ENCODE data around the gene IL20.
"Not testable (repeated sequence)": the region's sequence is repeated elsewhere in the genome, so short reads cannot be mapped to it uniquely, and the experiment has no call there.

Gene IL20

DNA sequence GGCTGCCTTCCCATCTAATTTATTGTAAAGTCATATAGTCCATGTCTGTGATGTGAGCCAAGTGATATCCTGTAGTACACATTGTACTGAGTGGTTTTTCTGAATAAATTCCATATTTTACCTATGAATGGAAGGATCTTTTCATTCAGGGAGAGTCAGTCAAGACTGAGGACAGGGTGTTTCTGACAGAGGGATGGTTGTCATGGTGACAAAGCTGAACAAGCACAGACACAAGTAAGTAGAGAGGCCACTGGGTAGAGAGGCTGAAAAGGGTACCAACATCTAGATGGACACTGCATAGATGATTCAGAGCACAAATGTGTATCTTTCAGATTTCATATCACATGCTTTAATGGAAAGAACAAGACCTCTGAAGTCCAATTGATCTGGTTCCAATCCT, 22.6 kb upstream of the IL20 start:
- DNase-seq (ENCODE audit: low read depth): peak; percentile 18

DNA sequence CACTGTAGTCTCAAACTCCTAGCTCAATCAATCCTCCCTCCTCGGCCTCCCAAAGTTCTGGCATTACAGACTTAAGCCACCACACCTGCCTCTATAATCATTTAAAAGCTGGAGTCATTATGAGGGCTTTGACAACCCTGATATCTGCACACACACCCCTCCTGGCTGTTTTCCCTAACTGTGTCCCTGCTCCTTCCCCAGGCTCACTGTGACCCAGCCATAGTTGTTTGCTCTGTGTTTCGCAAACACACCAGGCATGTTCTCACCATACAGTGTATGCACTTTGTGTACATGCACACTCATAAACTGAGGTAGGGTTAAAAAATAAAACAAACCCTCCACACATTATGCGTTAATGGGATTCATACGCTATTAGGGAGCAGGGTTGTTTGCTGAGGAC, 21.8 kb upstream of the IL20 start:
- DNase-seq (ENCODE audit: low read depth): no peak

DNA sequence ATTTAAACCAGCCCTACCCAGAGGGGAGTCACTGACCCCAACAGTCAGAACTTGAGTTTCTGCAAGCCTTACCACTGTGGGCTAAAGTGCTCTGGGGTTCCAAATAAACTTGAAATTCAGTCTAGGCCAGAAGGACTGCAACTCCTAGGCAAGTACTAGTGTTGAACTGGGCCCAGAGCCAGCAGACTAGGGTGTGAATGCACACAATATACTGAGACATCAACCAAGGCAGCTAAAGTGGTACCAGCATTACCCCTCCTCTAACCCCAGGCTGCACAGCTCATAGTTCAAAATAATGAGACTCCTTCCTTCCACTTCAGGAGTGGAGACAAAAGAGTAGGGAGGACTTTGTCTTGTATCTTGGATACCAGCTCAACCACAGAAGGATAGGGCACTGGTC, 18.9 kb upstream of the IL20 start:
- no peak for DNase-seq (ENCODE audit: low read depth)

DNA sequence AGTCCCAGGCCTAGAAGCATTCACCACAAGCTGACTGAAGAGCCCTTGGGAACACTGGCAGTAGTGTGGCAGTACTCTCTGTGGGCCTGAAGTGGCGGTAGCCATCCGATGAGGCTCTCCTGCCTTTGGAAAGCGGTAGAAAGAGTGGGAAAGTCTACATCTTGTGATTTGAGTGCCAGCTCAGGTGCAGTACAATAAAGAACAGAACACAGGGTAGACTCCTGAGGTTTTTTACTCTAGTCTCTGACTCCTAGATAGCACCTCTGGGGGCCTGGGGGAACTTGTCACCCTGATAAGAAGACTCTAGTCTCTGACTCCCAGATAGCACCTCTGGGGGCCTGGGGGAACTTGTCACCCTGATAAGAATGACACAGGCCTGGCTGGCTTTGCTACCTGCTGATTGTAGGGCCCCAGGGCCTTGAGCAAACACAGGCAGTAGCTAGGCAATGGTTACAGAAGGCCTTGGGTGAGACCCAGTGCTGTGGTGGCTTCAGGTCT, 18.0 kb upstream of the IL20 start:
- DNase-seq (ENCODE audit: low read depth): no peak

DNA sequence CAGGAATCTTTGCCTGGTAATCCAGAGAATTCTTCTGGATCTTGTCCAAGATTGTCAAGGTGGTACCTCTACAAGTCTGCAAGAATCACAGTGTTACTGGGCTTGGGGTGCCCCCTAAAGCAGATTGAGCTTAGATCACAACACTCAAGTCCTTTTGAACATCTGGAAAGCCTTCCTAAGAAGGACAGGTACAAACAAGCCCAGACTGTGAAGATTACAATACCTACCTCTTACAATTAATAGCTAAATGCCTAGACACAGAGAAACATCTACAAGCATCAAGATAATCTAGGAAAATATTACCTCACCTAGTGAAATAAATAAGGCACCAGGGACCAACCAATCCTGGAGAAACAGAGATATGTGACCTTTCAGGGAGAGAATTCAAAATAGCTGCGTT, 17.5 kb upstream of the IL20 start:
- DNase-seq (ENCODE audit: low read depth): no peak

DNA sequence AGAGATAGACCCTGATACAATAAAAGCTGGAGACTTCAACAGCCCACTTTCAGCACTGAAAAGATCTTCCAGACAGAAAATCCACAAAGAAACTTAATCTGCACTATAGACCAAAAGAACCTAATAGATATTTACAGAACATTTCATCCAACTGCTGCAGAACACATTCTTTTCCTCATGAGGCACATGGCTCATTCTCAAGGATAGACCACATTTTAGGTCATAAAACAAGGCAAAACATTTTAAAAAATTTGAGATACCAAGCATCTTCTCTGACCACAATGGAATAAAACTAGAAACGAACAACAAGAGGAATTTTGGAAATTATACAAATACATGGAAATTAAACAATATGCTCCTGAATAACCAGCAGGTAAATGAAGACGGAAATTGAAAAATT, 15.0 kb upstream of the IL20 start:
- peak; percentile 69 for DNase-seq (ENCODE audit: low read depth)

DNA sequence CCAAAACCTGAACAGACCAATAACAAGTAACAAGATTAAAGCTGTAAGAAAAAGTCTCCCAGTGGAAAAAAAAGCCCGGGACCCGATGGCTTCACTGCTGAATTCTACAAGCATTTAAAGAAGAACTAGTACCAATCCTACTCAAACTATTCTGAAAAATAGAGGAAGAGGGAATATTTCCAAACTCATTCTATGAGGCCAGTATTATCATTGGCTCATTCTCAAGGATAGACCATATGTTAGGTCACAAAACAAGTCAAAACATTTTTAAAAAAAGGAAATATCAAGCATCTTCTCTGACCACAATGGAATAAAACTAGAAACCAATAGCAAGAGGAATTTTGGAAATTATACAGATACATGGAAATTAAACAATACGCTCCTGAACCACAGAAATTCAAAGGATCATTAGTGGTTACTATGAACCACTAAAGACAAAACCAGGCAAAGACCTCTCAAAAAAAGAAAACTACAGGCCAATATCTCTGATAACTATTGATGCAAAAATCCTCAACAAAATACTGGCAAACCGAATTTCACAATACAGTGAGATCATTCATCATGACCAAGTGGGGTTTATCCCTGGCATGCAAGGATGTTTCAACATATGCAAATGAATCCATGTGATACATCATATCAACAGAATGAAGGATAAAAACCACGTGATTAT, 13.9 kb upstream of the IL20 start:
- peak; percentile 77 for DNase-seq (ENCODE audit: low read depth)

DNA sequence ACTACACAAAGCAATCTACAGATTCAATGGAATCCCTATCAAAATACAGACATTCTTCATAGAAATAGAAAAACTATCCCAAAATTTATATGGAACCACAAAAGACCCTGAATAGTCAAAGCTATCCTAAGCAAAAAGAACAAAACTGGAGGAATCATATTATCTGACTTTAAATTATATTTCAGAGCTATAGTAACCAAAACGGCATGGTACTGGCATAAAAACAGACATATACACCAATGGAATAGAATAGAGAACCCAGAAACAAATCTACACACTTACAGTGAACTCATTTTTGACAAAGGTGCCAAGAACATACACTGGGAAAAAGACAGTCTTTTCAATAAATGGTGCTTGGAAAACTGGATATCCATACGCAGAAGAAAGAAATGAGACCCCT, 12.8 kb upstream of the IL20 start:
- not testable (repeated sequence) for DNase-seq (ENCODE audit: low read depth)

DNA sequence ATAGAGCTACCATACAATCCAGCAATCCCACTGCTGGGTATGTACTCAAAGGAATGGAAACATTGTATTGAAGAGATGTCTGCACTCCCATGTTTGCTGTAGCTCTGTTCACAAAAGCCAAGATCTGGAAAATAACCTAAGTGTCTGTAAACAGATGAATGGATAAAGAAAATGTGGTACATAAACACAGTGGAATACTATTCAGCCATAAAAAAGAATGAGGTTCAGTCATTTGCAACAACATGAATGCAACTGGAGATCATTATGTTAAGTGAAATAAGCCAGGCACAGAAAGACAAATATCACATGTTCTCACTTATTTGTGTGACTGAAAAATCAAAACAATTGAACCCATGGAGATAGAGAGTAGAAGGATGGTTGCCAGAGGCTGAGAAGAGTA, 11.7 kb upstream of the IL20 start:
- not testable (repeated sequence) for DNase-seq (ENCODE audit: low read depth)

DNA sequence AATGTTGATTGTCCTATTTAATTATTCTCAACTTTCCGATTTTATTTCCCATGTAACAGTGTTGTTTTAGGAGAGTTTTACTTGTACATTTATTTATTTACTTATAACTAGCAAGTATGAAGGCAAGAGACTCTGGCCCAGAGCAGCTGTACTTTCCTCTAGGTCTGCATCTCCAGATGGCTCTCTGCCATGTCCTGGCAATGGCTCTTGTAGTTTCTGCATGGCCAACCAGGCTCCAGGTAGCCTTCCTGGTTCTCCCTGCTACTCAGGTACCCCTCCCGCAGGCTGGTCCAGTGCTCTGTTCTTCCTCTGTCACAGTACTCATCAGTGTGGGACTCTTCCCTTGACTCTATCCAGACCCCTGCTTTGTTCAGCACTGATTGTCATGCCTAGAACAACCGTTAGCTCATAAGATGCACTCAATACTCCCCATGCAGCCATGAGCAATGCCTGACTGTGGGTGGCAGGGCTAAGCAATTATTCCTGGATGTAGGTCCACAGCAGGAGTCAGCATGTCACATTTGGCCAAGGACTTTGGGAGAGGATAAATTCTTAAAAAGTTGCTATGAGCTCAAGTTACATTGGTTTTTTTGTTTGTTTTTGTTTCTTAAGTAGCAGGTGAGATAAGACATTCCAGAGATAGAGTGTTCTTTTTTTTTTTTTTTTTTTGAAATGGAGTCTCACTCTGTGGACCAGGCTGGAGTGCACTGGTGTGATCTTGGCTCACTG, 10.9 kb upstream of the IL20 start:
- peak; percentile 33 for DNase-seq (ENCODE audit: low read depth)

DNA sequence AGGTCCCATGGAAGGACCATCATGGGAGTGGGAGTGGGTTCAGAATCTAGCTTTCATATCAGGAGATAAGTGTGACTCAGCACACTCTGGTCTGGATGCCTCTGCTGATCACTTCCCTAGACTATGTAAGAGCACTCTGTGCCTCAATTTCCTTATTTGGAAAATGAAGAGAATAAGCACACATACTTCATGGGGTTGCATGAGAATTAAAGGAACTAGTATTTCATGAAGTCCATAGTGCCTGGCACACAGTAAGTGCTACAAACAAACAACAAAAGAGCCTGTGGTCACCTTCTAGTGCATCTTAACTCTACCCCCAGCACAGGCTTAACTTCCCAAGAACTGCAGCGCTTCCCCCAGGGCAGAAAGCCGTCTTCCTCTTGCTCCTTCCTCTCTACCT, 9.6 kb upstream of the IL20 start:
- peak; percentile 22 for DNase-seq (ENCODE audit: low read depth)

DNA sequence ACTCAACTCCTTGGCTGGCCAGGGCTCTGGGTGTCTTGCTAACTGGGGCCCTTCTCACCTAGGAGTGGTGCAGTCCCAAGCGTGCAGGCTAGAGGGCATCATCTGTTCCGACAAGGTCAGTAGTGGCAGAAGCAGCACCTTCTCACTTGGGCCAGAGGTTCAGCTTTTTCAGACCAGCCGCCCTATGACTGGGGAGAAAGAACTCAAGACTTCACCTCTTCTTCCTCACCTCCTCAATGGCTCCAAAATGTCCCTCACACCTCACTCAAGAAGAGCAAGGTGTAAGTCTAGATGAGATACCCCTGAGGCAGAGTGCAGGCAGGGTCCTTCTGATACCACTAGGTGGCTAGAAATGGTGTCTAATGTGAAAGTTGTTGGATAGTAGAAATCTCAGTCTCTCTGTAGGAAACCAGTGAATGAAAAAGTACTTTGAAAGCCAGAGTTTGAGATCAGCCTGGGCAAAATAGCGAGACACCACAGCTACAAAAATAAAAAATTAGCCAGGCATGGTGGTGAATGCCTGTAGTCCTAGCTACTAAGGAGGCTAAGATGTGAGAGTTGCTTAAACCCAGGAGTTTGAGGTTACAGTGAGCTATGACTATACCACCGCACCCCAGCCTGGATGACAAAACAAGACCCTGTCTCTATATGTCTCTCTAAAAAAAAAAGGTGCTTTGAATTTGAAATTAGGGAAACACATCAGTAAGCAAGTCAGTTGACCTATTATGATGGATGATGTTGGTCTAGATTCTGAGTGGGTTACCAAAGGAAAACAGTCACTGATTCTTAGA, 8.6 kb upstream of the IL20 start:
- DNase-seq (ENCODE audit: low read depth): peak; percentile 19

DNA sequence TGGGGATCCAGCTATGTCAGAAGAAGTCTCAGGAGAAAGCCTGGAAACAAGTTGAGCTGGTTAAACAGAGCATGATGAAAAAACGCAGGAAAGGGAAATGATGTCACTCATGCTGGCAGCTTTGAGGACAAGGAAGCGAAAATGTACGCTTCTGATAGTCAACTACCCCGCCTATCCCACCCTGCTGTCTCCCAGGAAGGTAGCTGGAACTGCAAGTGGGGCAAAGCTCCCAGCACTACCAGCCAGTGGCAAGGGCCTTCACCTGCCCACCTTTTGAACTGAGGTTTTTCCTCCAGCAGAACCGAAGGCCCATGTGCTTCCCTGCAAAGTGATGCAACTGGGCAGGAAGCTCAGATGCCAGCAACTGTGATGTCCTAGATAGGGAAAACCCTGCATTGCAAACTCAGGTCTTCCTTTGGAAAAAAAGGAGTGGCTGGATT, 6.3 kb upstream of the IL20 start:
- no peak for DNase-seq (ENCODE audit: low read depth)

DNA sequence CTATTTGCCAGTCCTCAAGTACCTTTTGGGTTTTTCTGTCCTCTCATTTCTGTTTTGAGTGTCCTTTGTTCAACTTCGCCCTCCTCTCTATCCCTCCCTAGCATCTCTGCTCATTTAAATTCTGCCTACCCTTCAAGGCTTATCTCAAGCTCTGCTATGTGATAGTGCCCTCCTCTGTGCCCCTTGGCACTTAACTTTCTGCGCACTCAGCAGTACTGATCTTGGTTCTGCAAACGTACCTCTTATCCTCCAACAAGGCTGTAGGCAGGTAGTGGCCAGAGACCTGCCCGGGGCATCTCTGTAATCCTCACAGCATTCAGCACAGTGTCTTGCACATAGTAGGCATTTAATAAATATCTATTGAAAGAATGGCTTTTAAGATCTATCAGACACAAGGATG, 5.3 kb upstream of the IL20 start:
- no peak for DNase-seq (ENCODE audit: low read depth)

DNA sequence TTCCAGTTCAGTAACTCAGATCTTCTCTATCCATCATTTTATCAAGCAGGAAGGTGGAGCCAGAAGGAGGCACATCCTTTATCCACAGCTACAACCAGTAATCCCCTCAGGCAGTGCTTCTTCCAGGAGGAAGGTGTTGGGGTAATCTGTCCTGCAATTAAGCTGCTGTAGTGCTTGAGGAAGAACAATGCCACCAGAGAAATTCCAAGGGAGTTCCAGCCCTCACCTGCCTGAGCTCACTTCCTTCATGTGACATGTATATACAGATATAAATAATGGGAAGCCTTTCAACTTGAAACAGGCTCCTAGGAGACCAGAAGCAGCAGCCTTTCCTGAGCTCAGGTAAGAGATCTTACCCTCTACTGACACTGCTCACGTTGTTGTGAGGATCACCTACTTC, 2.2 kb upstream of the IL20 start:
- DNase-seq (ENCODE audit: low read depth): no peak

DNA sequence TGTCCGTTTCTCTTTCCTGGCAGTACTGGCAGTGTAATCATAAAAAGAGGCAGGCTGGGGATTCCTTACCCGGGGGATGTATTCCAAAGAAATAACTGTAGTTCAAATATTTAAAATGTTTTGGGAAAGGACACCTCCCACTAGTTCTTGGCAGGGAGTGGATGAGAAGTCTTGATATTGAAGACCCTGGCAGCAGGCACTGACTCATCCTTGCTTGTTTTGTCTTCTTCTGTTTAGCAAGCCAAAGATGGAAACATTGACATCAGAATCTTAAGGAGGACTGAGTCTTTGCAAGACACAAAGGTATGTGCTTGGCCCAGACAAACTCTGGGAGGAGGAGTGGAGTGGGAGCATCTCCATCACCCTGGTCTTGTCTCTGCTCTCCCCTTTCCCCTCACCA, 639 bp downstream of the IL20 start:
- peak; percentile 82 for DNase-seq (ENCODE audit: low read depth)

DNA sequence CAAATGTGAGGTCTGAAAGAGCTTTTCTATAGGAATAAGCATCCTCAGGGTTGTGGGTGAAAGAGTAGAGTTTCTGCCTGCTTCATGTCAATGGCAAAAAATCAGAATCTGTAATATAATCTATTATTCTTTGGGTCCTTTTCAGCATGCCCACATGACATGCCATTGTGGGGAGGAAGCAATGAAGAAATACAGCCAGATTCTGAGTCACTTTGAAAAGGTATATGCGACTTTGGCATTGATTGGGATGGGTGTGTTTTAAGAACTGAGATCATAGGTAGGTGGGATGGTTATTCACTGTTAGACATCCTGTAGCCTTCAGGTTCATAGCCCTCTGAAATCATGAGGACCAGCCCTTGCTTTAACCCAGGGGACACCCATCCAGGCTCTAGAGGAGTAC, 1.8 kb downstream of the IL20 start:
- no peak for DNase-seq (ENCODE audit: low read depth)

DNA sequence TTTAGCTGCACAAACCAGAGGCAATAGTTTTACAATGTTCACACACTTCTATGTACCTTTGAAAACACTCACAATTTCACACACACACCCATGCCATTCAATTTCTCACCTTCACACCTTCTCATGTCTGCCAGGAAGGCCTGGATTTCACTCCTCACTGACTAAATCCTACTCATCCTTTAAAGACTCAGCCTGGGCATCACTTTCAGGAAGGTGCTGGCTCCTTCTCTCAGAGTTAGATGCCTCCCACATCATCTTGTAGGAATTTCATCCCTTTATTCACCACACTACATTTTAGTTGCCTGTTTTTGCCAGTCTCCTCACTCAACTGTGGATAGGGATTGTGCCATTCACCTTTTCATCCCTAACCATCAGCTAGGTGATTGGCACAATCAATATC, 2.3 kb downstream of the IL20 start:
- no peak for DNase-seq (ENCODE audit: low read depth)

DNA sequence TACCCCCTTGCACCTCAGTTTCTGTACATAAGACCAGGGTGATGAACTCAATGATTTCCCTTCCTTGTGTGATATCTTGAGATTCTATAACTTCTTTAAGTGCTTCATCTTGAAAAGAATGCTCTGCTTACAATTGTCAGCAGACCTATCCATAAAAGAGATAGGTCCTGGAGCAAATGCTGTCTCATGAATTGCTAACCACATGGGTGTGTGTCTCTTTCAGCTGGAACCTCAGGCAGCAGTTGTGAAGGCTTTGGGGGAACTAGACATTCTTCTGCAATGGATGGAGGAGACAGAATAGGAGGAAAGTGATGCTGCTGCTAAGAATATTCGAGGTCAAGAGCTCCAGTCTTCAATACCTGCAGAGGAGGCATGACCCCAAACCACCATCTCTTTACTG, 2.8 kb downstream of the IL20 start:
- no peak for DNase-seq (ENCODE audit: low read depth)

DNA sequence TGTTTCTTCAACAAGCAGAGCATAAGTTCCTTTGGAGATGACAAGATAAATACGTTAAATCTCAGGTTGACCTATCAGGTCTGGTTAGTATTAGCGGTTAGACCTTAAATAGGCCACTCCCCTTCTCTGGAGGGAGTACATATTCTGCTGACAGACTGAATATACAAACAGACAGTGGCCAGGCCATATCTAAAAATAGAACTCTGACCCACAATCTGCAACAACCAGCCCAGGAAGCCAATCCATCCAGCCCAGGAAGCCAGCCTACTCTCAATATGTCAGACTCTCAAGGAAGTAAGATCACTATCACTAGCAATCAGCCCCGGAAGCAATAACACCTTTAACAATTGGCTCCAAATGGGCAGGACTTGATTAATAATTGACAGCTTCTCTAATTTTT, 6.7 kb downstream of the IL20 start:
- DNase-seq (ENCODE audit: low read depth): peak; percentile 35

DNA sequence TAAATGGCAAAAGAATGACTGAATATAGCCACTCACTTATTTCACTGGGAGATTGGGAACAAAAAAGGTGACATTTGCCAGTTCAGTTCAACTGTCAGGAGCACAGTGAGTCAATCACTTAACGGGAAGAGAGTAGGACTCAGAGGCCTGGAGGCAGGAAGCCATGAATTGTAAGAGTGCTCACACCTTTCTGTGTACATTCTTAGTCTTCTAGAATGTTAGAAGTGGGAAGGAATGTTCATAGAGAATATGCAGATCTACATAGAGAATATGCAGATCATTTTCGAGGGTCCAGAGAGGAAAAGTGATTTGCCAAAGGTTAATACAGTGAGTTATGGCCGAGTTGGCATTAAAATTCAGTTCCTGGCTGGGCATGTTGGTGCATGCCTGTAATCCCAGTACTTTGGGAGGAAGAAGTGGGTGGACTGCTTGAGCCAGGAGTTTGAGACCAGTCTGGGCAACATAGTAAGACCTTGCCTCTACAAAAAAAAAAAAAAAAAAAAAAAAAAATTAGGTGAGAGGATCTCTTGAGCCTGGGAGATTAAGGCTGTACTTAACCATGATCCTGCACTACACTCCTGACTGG, 8.3 kb downstream of the IL20 start:
- no peak for DNase-seq (ENCODE audit: low read depth)

DNA sequence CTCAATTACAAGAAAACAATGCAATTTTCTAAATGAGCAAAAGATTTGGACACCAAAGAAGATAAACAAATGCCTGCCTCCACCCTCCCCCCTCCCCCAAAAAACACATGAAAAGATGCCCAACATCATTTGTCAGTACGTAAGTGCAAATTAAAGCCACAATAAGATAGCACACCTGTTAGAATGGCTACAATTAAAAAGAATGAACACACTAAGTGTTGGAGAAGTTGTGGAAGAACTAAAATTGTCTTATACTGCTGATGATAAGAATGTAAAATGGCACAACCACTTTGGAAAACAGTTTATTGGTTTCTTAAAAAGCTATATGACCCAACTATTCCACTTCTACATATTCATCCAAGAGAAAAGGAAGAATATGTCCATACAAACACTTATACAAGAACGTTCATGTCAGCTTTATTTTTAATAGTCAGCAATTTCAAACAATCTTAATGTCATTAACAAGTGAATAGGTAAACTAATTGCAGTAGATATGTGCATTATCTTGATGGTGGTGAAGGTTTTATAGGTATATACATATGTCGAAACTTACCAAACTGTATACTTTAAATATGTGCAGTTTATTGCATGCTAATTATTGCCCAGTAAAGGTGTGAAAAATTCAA, 10.4 kb downstream of the IL20 start:
- DNase-seq (ENCODE audit: low read depth): no peak
